ENCODE data around the gene MLST8.
"Not testable (repeated sequence)": the region's sequence is repeated elsewhere in the genome, so short reads cannot be mapped to it uniquely, and the experiment has no call there.

MLST8 gene

GRCh38 chr16:2253293-2253692, 48.0 kb downstream of the MLST8 start:
- no peak overlapping the region for H3K27ac ChIP-seq (ENCODE audit: low read length)
- H3K9ac ChIP-seq (ENCODE audit: low read length in 2 of 2) = no peak overlapping the region
- H3K9me3 ChIP-seq (ENCODE audit: control insufficient read depth in 2 of 2, low read length in 2 of 2) = no peaks in the 10 kb centered on the region
- H3K4me3 ChIP-seq (ENCODE audit: low read length in 2 of 2) = no peak overlapping the region
- H3K27me3 ChIP-seq (ENCODE audit: control insufficient read depth in 1 of 2, insufficient read depth in 2 of 2, low read length in 2 of 2) = no peaks in the 10 kb centered on the region
- H3K36me3 ChIP-seq (ENCODE audit: control insufficient read depth in 2 of 2, insufficient read depth in 2 of 2, low read length in 2 of 2) = peaks cover 18 to 42% of the 10 kb centered on the region in 2 donors
- peaks cover 12% of the 10 kb centered on the region for H3K4me1 ChIP-seq (ENCODE audit: control insufficient read depth, insufficient read depth, low read length)

GRCh38 chr16:2256531-2257140, 51.4 kb downstream of the MLST8 start:
- Histone ChIP-seq H3K4me3 (ENCODE audit: low read length in 2 of 2) (no peak overlapping the region), H3K27me3 (ENCODE audit: control insufficient read depth in 1 of 2, insufficient read depth in 2 of 2, low read length in 2 of 2) (no peaks in the 10 kb centered on the region), H3K36me3 (ENCODE audit: control insufficient read depth in 2 of 2, insufficient read depth in 2 of 2, low read length in 2 of 2) (peaks cover 26 to 53% of the 10 kb centered on the region in 2 donors), H3K27ac (ENCODE audit: low read length) (no peak overlapping the region), H3K9me3 (ENCODE audit: control insufficient read depth in 2 of 2, low read length in 2 of 2) (no peaks in the 10 kb centered on the region), H3K9ac (ENCODE audit: low read length in 2 of 2) (no peak overlapping the region), H3K4me1 (ENCODE audit: control insufficient read depth, insufficient read depth, low read length) (peaks cover 6% of the 10 kb centered on the region)

- no peak overlapping the region for H3K4me3 ChIP-seq (ENCODE audit: low read length in 2 of 2)
- no peaks in the 10 kb centered on the region for H3K27me3 ChIP-seq (ENCODE audit: control insufficient read depth in 1 of 2, insufficient read depth in 2 of 2, low read length in 2 of 2)
- no peaks in the 10 kb centered on the region for H3K9me3 ChIP-seq (ENCODE audit: control insufficient read depth in 2 of 2, low read length in 2 of 2)
- no peaks in the 10 kb centered on the region for H3K4me1 ChIP-seq (ENCODE audit: control insufficient read depth, insufficient read depth, low read length)
- H3K27ac ChIP-seq (ENCODE audit: low read length) = no peak overlapping the region
- H3K36me3 ChIP-seq (ENCODE audit: control insufficient read depth in 2 of 2, insufficient read depth in 2 of 2, low read length in 2 of 2) = peaks cover 36 to 62% of the 10 kb centered on the region in 2 donors
- H3K9ac ChIP-seq (ENCODE audit: low read length in 2 of 2) = no peak overlapping the region
These were observed 52.5 kb downstream of the MLST8 start for GRCh38 chr16:2257726-2258125.

GRCh38 chr16:2258530-2258929, 53.3 kb downstream of the MLST8 start:
- H3K4me1 ChIP-seq (ENCODE audit: control insufficient read depth, insufficient read depth, low read length); H3K27me3 ChIP-seq (ENCODE audit: control insufficient read depth in 1 of 2, insufficient read depth in 2 of 2, low read length in 2 of 2); H3K9me3 ChIP-seq (ENCODE audit: control insufficient read depth in 2 of 2, low read length in 2 of 2); H3K9ac ChIP-seq (ENCODE audit: low read length in 2 of 2); H3K4me3 ChIP-seq (ENCODE audit: low read length in 2 of 2); H3K27ac ChIP-seq (ENCODE audit: low read length): not testable (repeated sequence)
- H3K36me3 ChIP-seq (ENCODE audit: control insufficient read depth in 2 of 2, insufficient read depth in 2 of 2, low read length in 2 of 2) = peaks cover 38 to 62% of the 10 kb centered on the region in 2 donors
